IPS-15b (cell line): ENCODE measurements around the gene LRP1.

Experiments
- H3K27me3 ChIP-seq: one replicate; pipeline ENCODE4 v1.6.1; 2013; ENCODE audit warnings: low read length; ENCODE audit not compliant: control insufficient read depth, insufficient read depth
- H3K36me3 ChIP-seq: one replicate; pipeline ENCODE4 v1.6.1; 2013; ENCODE audit warnings: low read length; ENCODE audit not compliant: control insufficient read depth, insufficient read depth
- H3K4me1 ChIP-seq: one replicate; pipeline ENCODE4 v1.6.1; 2013; ENCODE audit warnings: mild to moderate bottlenecking, low read length; ENCODE audit not compliant: control insufficient read depth, insufficient read depth
- H3K4me3 ChIP-seq: one replicate; pipeline ENCODE4 v1.5.1; 2013; ENCODE audit warnings: low read depth, low read length
- H3K9ac ChIP-seq: one replicate; pipeline ENCODE4 v1.6.1; 2013; ENCODE audit warnings: low read depth, mild to moderate bottlenecking, low read length
- H3K9me3 ChIP-seq: one replicate; pipeline ENCODE4 v1.6.1; 2013; ENCODE audit warnings: mild to moderate bottlenecking, low read length; ENCODE audit not compliant: control insufficient read depth, insufficient read depth

Gene LRP1

GRCh38 chr12:57146961-57147944 is 19.0 kb downstream of the LRP1 start, which contains the start of gene LRP1-AS:
Gene LRP1-AS, minus strand, starts transcription at chr12:57147619.
- Histone ChIP-seq H3K4me3 (no peak within 1 kb of the TSS), H3K4me1 (no peaks in the 10 kb centered on the region), H3K27me3 (no peaks in the 10 kb centered on the region), H3K9me3 (no peaks in the 10 kb centered on the region), H3K9ac (no peak within 1 kb of the TSS), H3K36me3 (peaks cover 48% of the 10 kb centered on the region)

- Histone ChIP-seq H3K27me3 (no peaks in the 10 kb centered on the region), H3K36me3 (peaks cover 43% of the 10 kb centered on the region), H3K9me3 (no peaks in the 10 kb centered on the region), H3K9ac (no peak overlapping the region), H3K4me3 (no peak overlapping the region), H3K4me1 (no peaks in the 10 kb centered on the region)
These were observed 20.4 kb downstream of the LRP1 start for GRCh38 chr12:57148469-57149244.

GRCh38 chr12:57149245-57149900 is 21.1 kb downstream of the LRP1 start:
- H3K4me1 ChIP-seq, result no peaks in the 10 kb centered on the region
- H3K9me3 ChIP-seq, result no peaks in the 10 kb centered on the region
- H3K27me3 ChIP-seq, result no peaks in the 10 kb centered on the region
- H3K36me3 ChIP-seq, result peaks cover 47% of the 10 kb centered on the region
- no peak overlapping the region for H3K9ac ChIP-seq
- H3K4me3 ChIP-seq, result no peak overlapping the region

- Histone ChIP-seq H3K9me3 (no peaks in the 10 kb centered on the region), H3K4me1 (no peaks in the 10 kb centered on the region), H3K9ac (no peak overlapping the region), H3K27me3 (no peaks in the 10 kb centered on the region), H3K4me3 (no peak overlapping the region), H3K36me3 (peaks cover 41% of the 10 kb centered on the region)
These were observed 22.2 kb downstream of the LRP1 start for GRCh38 chr12:57150400-57151000.

GRCh38 chr12:57151741-57152630 is 23.7 kb downstream of the LRP1 start:
- Histone ChIP-seq H3K27me3 (no peaks in the 10 kb centered on the region), H3K4me3 (no peak overlapping the region), H3K9ac (peak overlapping the region; percentile 39), H3K4me1 (no peaks in the 10 kb centered on the region), H3K36me3 (peaks cover 41% of the 10 kb centered on the region), H3K9me3 (no peaks in the 10 kb centered on the region)

GRCh38 chr12:57152639-57153038 is 24.4 kb downstream of the LRP1 start:
- Histone ChIP-seq H3K27me3 (no peaks in the 10 kb centered on the region), H3K36me3 (peaks cover 39% of the 10 kb centered on the region), H3K4me1 (no peaks in the 10 kb centered on the region), H3K9ac (no peak overlapping the region), H3K9me3 (no peaks in the 10 kb centered on the region), H3K4me3 (no peak overlapping the region)

GRCh38 chr12:57153415-57153997 is 25.2 kb downstream of the LRP1 start:
- Histone ChIP-seq H3K27me3 (no peaks in the 10 kb centered on the region), H3K9me3 (no peaks in the 10 kb centered on the region), H3K4me3 (no peak overlapping the region), H3K4me1 (no peaks in the 10 kb centered on the region), H3K36me3 (peaks cover 48% of the 10 kb centered on the region), H3K9ac (no peak overlapping the region)

GRCh38 chr12:57154076-57154475 is 25.8 kb downstream of the LRP1 start:
- H3K36me3 ChIP-seq, result peaks cover 52% of the 10 kb centered on the region
- H3K4me3 ChIP-seq, result no peak overlapping the region
- H3K9ac ChIP-seq, result no peak overlapping the region
- no peaks in the 10 kb centered on the region for H3K9me3 ChIP-seq
- H3K4me1 ChIP-seq, result no peaks in the 10 kb centered on the region
- no peaks in the 10 kb centered on the region for H3K27me3 ChIP-seq

- Histone ChIP-seq H3K4me3 (no peak overlapping the region), H3K36me3 (peaks cover 58% of the 10 kb centered on the region)
These were observed 26.6 kb downstream of the LRP1 start for GRCh38 chr12:57154804-57155434.

GRCh38 chr12:57156701-57157403 is 28.6 kb downstream of the LRP1 start:
- no peaks in the 10 kb centered on the region for H3K9me3 ChIP-seq
- no peak overlapping the region for H3K9ac ChIP-seq
- no peaks in the 10 kb centered on the region for H3K27me3 ChIP-seq
- H3K36me3 ChIP-seq, result peaks cover 76% of the 10 kb centered on the region
- no peak overlapping the region for H3K4me3 ChIP-seq
- H3K4me1 ChIP-seq, result no peaks in the 10 kb centered on the region

More at GRCh38 chr12:57154804-57155434, 26.6 kb downstream of the LRP1 start:
- Histone ChIP-seq H3K4me1 (no peaks in the 10 kb centered on the region), H3K9me3 (no peaks in the 10 kb centered on the region), H3K9ac (no peak overlapping the region), H3K27me3 (no peaks in the 10 kb centered on the region)
